Measurements from ENCODE around the gene WWOX.
A peak's percentile ranks its signal among the peaks of the same experiment; 100 is the strongest.

Gene WWOX

DNA sequence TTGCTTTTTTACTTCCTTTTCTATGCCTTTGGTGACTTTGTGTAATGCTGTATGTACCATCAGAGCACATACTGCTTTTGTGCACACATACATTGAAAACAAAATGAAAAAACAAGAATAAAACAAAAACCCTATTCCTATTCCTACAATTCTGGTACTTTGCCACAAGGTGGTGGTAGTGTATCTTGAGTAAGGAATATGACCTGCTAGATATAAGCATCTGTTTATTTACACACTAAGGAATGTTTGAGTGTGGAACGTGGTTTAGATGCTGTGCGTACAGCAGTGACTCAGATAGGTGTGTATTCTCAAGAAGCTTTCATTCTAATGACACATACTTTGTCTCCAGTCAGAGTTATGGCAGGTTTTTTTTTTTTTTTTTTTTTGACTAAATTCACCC, 606.2 kb downstream of the WWOX start:
- no peak overlapping the region for H3K4me3 ChIP-seq (ENCODE audit: low read depth, low read length)
- DNase-seq (ENCODE audit: low read depth) = peak; percentile 22
- TF ChIP-seq, protein P1, sequence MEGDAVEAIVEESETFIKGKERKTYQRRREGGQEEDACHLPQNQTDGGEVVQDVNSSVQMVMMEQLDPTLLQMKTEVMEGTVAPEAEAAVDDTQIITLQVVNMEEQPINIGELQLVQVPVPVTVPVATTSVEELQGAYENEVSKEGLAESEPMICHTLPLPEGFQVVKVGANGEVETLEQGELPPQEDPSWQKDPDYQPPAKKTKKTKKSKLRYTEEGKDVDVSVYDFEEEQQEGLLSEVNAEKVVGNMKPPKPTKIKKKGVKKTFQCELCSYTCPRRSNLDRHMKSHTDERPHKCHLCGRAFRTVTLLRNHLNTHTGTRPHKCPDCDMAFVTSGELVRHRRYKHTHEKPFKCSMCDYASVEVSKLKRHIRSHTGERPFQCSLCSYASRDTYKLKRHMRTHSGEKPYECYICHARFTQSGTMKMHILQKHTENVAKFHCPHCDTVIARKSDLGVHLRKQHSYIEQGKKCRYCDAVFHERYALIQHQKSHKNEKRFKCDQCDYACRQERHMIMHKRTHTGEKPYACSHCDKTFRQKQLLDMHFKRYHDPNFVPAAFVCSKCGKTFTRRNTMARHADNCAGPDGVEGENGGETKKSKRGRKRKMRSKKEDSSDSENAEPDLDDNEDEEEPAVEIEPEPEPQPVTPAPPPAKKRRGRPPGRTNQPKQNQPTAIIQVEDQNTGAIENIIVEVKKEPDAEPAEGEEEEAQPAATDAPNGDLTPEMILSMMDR (IDR thresholded peaks at IDR 0.05; ENCODE audit: control insufficient read depth, extremely low read depth, insufficient read depth) = peak; percentile 55

DNA sequence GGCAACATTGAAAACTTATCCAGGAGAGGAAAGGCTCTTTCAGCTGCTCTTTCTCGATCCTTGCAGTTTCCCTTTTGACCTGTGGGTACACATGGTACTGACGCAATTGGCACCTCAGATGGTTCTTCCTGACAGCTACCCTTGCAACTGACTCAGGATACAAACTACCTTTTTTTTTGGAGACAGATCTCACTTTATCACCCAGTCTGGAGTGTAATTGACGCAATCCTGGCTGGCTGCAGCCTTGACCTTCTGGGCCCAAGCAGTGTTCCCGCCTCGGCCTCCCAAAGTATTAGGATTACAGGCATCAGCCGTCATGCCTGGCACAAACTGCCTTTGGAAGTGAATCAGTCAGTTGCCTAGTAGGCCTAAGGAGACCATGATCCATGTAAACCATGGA, 607.2 kb downstream of the WWOX start:
- TF ChIP-seq, protein P1 (IDR thresholded peaks at IDR 0.05; ENCODE audit: control insufficient read depth, extremely low read depth, insufficient read depth) = no peak
- DNase-seq (ENCODE audit: low read depth) = no peak
- no peak overlapping the region for H3K4me3 ChIP-seq (ENCODE audit: low read depth, low read length)

DNA sequence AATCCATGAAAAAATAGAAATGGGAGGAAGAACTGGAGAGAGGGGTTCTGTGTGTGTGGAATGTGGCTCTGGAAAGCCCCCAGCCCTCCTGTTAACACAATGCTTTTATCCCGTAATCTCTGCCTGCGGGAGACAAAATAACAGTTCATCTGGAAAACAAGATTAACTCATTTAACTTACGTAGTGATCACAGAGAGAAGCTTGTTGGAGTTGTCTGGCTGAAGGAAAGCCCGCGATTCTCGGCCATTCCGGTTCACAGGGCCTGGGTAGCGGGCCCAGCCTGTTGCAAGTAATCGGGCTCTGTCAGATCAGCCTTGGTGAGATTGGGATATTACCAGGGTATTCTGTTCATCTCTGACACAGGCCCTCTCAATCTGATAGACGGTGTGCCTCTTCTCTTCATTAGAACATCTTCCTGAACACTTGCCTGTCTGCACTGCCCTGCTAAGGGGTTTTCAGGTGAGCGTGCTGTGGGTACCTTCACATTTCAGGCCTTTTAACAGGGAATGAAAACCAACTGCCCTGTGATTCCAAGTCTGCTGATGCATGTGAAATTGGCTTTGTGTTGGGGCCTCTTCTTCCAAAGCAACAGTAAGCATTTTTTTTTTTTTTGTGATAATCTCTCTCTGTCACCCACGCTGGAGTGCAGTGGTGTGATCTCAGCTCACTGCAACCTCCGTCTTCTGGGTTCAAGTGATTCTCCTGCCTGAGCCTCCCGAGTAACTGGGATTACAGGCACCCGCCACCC, 609.9 kb downstream of the WWOX start:
- H3K4me3 ChIP-seq (ENCODE audit: low read depth, low read length) = no peak overlapping the region
- TF ChIP-seq, protein P1 (IDR thresholded peaks at IDR 0.05; ENCODE audit: control insufficient read depth, extremely low read depth, insufficient read depth) = no peak
- no peak for DNase-seq (ENCODE audit: low read depth)

GRCh38 chr16:78715106-78715505, 615.7 kb downstream of the WWOX start:
- DNase-seq (ENCODE audit: low read depth) = no peak
- H3K4me3 ChIP-seq (ENCODE audit: low read depth, low read length) = no peak overlapping the region
- TF ChIP-seq, protein P1 (IDR thresholded peaks at IDR 0.05; ENCODE audit: control insufficient read depth, extremely low read depth, insufficient read depth) = no peak

- TF ChIP-seq, protein P1 (IDR thresholded peaks at IDR 0.05; ENCODE audit: control insufficient read depth, extremely low read depth, insufficient read depth) = no peak
- H3K4me3 ChIP-seq (ENCODE audit: low read depth, low read length) = no peak overlapping the region
Measured at GRCh38 chr16:78715673-78716072, 616.2 kb downstream of the WWOX start.

DNA sequence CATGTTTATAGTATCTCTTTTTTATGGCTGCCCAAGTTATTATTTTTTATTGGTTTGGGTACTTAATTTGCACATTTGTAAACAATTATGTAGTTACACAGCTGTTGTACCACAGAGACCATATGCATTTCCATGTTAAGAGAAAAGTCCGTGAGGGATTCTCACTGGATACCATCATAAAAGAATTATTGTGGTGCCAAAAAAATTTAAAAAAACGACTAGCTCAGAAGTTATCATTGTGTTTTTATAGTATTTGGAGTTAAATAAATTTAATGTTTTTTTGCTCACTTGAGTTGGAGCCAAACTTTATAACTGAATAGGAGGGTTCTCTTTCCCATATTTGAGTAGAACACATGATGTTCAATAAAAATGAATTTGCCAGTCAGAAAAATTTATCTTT, 618.7 kb downstream of the WWOX start:
- no peak overlapping the region for H3K4me3 ChIP-seq (ENCODE audit: low read depth, low read length)
- DNase-seq (ENCODE audit: low read depth) = no peak
- TF ChIP-seq, protein P1 (IDR thresholded peaks at IDR 0.05; ENCODE audit: control insufficient read depth, extremely low read depth, insufficient read depth) = no peak

More at GRCh38 chr16:78715673-78716072, 616.2 kb downstream of the WWOX start:
- DNase-seq (ENCODE audit: low read depth) = no peak

- no peak overlapping the region for H3K4me3 ChIP-seq (ENCODE audit: low read depth, low read length)
- DNase-seq (ENCODE audit: low read depth) = no peak
- TF ChIP-seq, protein P1 (IDR thresholded peaks at IDR 0.05; ENCODE audit: control insufficient read depth, extremely low read depth, insufficient read depth) = no peak
Measured at GRCh38 chr16:78720416-78720815, 621.0 kb downstream of the WWOX start.

Data from LNCaP clone FGC (cell line).